GM21367 (cell line): ENCODE measurements around the gene EIF2A.

Source experiments
- ATAC-seq: cut with Tn5 transposase; IDR thresholded peaks from one replicate; pipeline ENCODE4 v1.9.1; 2021; ENCODE audit not compliant: unreplicated experiment

EIF2A gene

GRCh38 chr3:150543128-150543527 lies 3.5 kb upstream of the EIF2A start:
- no peak for ATAC-seq

- ATAC-seq, result no peak
These were observed 3.1 kb upstream of the EIF2A start for GRCh38 chr3:150543531-150543930.

GRCh38 chr3:150544041-150544440 lies 2.5 kb upstream of the EIF2A start:
- no peak for ATAC-seq

DNA sequence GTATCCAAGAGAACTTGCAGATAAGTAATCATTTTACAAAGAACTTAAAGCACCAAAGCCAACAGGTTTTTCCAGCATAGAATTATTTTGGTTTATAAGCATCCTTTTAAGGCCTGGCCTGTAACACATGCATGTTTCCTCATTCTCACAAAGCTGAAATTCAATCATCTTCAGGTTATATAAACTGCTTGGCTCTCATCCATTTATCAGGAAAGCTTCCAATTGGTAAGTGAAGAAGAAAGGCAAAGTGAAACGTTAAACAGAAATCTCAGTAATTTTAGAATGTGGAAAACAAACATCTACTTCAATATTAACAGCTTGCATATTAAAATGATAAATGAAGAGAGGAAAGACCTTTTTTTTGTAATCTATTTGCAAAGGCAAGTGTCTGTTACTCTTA lies 1.9 kb upstream of the EIF2A start:
- no peak for ATAC-seq

DNA sequence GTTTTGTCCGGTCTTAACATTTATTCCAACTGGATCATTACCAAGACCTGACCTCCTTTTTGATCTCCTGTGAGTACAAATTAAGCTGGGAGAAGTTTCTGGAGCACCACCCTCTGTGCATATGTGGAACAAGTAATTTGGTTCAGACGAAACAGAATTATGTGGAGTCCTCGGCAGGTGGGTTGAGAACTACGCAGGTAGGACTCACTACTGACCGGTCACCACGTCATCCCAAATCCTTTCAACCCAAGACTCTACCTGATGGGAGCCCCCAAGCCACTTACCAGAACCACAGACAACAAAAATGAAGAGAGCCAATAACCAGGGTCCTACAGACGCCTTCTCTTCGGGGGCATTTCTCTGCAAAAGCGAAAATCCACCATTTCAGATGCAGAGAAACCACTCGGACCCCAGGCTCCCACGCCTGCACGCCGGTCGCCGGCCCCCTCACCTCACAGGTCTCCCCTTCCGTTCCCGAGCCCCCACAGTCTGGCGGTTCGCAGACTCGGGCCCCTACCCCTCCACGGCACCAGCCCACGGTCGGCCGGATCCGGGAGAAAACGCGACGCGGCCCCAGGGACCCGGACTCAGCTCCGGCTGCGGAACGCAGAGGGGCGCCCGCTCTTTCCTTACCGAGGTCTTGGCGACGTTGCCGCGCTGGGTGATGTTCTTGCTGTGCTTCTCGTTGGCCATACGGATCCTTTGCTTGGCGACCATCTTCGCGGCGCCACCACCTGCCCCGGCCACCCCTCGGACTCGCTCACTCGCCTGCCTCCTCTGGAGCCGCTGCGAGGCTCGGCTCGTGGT lies 965 bp upstream of the EIF2A start:
- peak; percentile 6 for ATAC-seq

DNA sequence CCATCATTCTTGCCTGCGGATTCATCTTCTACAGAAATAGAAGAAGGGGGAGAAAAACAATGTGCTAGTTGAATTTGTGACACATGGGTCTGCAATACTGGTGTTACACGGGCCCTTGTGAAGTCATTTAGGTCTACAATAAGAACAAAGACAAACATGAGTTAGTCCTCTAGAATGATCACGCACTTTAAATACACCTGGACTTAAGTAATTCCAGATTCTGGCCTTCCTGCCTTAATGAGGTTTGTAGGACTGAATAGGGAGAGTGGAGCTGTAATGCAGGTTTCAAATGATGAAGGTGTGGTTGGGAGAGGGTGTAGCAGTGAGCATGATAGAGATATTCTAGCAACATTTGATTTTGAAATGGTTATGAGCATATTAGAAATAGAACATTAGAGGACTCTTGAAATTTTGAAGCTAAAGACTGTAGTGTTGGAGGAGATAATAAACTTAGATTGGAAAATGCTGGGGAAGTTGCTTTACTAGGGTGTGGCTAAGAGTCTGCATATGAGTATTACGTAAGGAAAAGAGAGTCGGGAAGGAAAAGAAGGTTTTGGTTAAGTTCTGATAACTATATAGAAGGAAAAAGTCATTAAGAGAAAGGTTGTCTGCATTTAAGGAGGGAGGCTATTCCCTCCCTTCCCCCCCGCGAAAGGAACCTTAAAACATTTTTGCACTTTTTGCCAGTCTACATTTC lies 606 bp downstream of the EIF2A start:
- no peak for ATAC-seq

GRCh38 chr3:150555859-150556436 lies 9.4 kb downstream of the EIF2A start:
- no peak for ATAC-seq

DNA sequence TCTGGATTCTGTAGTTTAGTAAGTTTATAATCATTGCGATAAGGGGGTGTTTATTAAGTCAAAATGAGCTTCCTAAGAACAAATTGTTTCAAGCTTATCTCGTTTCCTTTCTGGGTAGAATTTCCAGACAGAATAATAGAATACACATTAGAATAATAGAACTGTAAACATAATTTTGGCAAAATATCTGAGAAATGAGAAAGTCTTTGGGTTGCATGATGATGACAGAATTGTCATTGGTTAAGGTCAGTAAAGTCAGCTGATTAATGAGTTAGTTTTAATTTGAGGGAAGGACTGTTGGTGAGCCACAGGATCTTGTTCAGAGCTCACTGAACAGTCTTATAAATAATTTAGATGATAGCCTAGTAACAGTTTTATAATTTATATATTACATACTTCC lies 10.2 kb downstream of the EIF2A start:
- ATAC-seq, result no peak

GRCh38 chr3:150557725-150558124 lies 11.1 kb downstream of the EIF2A start:
- no peak for ATAC-seq

DNA sequence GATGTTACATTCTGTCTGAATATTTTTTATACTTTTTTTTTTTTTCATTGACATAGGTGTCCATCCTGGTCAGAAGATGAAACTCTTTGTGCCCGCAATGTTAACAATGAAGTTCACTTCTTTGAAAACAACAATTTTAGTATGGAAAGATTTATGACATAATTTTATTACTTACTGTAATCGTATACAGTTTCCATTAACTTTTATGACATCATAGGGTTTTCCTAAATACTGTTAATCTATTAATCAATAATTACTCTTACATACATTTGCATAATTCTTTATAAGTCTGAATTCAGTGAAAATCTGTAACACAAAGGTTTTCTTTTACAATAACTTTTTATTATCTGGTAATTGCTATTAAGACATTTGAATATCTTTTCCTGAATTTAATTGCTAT lies 17.7 kb downstream of the EIF2A start:
- no peak for ATAC-seq

DNA sequence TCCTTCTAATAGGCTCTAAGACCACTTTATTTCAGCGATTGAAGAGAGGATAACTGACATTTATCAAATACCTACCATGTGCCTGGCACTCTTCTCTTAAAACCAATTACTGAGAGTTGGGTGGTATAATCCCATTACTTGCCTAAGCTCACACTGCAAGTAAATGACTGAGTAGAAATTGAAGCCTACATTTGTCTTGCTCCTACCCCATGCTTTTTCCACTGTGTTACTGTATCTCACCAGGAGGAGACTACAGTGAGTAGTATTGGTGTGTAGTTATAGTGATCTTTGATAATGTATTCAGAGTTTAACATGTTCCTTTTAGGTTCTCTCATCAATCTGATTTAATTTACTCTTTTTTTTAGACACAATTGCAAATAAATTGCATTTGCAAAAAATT lies 20.7 kb downstream of the EIF2A start:
- ATAC-seq, result no peak

DNA sequence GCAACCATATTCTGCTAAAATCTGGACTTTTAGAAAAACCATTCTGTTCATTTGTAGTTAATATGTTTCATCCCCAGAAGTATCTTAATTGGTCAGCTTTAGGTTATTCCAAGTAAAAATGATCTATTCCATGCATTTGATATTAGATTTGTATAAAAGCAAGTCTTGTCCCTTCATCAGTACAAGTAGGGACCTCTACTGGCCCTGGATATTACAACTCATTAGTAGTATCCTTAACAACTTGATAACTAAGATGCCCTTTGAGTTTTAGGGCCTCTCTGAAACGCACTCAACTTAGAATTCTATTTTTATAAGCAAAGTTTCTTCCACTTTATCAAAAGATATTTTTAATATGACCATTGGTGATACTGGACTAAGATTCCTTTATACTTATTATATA lies 31.3 kb downstream of the EIF2A start:
- no peak for ATAC-seq

- ATAC-seq, result no peak
These were observed 34.6 kb downstream of the EIF2A start for GRCh38 chr3:150581174-150581573.

DNA sequence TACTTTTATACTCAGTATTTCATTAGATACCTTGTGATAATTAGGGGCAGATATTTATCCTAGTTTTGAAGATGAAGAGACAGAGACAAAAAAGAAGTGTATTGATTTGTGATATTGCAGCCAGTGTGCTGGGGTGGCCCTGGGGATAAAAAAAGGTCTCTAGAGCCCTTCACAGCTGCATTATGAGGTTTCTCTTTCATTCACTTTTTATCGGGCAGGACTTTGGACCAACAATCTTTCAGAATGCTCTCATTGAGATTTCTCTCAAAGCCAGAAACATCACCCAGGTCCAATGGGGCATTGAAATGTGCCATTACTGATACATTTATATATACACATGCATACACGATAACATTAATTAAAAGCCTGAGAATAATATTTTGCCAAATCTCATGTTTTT lies 36.0 kb downstream of the EIF2A start:
- peak; percentile 53 for ATAC-seq

- ATAC-seq, result no peak
These were observed 36.4 kb downstream of the EIF2A start for GRCh38 chr3:150583028-150583427.

GRCh38 chr3:150588027-150588830 lies 41.6 kb downstream of the EIF2A start:
- ATAC-seq, result no peak

DNA sequence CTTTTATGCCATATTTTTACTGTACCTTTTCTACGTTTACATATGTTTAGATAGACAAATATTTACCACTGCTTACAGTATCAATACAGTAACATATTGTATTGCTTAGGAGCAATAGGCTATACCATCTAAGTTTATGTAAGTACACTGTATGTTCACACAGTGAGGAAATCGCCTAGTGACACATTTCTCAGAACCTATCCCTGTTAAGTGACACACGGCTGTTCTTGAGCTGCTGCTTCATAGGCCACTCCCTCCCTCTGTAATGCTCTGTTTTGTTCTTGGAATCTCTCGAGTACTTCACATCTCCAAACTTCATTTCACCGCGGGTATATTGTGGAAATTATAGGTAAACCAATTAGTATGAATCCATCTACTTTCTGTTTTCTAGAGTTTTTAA lies 43.2 kb downstream of the EIF2A start:
- no peak for ATAC-seq

DNA sequence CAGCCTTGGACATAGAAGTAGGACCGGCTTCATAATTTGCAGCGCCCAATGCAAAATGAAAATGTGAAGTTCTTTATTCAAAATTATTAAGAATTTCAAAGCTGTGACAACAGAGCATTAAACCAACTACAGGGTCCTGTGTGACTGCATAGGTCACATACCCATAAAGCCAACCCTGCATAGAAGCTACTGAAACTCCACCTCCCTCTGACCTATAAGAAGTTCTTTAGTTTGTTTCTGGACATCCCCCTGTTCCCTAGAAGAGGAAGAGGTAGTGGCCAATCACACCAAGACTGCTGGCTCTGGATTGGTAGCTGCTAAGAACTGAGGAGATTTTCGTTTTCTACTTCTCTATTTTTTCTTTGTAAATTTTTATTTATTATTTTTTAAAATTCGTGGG lies 47.6 kb downstream of the EIF2A start:
- ATAC-seq, result no peak

DNA sequence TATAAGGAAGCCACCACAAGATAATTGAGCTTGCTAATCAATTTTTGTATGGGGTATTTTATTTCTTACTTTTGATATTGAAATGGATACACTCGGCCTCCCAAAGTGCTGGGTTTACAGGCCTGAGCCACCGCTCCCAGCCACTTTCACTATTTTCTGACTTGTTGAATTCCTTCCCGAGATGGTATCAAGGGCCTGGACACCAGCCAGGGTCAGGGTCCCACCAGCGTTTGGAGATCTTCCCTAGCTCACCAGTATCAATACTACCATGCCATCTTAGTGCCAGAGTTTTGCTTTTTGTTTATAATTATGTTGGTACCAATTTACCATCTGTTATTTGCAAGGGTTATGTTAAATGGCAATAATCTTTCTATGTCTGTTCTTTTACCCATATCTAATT lies 51.1 kb downstream of the EIF2A start:
- ATAC-seq, result no peak

DNA sequence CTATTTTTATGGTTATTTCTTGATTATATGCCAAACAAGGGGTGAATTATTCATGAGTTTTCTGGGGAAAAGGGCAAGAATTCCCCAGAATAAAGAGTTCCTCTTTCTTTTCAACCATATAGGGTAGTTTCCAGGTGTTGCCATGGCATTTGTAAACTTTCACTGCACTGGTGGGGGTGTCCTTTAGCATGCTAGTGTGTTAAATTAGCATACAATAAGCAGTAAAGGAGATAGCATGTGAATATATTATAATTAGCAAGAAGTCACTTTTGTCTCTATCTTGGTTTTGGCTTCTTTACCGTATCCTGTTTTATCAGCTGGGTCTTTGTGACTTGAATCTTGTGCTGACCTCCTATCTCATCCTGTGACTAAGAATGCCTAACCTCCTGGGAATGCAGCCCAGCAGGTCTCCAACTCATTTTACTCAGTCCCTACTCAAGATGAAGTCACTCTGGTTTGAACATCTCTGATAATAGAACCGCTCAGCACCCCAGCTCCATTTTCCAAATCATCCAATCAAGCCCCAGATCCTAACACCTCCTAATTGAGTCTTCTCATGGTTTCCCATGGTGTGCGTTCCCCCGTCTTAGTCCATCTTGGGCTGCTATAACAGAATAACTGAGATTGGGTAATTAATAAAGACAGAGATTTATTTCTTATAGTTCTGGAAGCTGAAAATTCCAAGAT lies 53.2 kb downstream of the EIF2A start:
- ATAC-seq, result peak; percentile 24
